CD4-positive, alpha-beta T cell treated with Interleukin-17A for 4 hours (primary cell): Measurements from ENCODE around the gene NOPCHAP1.
"Not testable (repeated sequence)": the region's sequence is repeated elsewhere in the genome, so short reads cannot be mapped to it uniquely, and the experiment has no call there.

Experiments used
- DNase-seq: peaks from one replicate; pipeline ENCODE4 v3.0.0-alpha.2; 2020; ENCODE audit warnings: mixed read lengths

NOPCHAP1 gene, protein sequence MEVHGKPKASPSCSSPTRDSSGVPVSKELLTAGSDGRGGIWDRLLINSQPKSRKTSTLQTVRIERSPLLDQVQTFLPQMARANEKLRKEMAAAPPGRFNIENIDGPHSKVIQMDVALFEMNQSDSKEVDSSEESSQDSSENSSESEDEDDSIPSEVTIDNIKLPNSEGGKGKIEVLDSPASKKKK

DNA sequence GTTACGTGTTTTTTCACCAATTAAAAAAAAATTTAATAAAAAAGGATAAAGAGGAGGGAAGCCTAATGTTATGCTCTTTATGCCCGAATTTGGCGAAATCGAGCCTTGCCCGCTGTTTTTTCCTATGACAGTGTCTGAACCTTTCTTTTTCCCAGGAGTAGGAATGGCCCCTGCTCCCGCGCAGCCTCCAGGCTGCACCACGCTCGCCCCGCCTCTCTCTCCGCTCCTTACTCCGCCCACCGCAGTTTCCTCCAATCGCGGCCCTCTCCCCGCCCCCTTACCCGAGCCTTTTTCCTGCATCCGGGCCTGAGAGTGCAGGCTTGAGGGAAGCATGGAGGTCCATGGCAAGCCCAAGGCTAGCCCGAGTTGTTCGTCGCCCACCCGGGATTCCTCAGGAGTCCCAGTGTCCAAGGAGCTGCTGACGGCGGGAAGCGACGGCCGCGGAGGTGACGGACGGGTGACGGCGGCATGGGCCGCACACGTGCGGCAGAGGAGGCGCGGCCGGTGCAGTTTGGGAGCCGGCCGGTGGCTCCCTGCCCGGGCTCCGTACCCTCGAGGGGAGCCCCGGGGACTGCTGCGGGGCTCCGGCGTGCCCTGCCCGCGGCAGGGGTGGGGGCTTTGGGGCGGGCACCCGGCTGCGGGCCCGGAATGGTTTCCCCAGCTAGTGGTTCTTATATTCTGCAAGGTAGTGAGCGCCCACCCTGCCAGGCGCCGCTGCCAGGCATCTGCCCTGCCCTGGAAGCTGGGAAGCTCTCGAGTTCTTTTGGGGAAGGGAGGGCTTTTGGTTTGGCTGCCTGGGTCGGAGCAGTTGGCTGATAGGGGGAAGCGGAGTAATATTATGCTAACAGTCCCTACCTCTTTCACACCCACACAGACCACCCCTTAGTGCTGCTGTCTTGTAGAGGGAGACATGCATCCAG, at the start of gene NOPCHAP1:
NOPCHAP1 (plus strand) TSS at position 295 of the 920 bp plus-strand sequence; CDS start at position 332, 37 bp downstream.
- peak; percentile 90 for DNase-seq

DNA sequence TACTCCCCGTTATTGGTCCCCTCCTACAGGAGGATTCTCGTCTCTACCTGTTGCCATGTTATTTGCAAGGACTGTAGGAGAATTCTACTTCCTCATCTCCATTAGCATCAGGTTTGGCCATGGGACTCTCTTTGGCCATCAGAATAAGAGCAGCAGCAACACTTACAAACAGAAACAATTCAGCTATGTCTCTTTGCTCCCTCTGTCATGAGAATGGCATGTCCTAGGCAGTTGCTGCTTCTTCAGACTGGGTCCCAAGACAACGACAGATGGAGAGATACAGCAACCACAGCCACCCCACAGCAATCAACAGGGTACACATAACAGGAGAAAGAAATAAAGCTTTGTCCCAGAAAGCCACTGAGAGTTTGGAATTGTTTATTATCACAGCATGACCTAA, 47.7 kb upstream of the NOPCHAP1 start:
- DNase-seq: no peak

DNA sequence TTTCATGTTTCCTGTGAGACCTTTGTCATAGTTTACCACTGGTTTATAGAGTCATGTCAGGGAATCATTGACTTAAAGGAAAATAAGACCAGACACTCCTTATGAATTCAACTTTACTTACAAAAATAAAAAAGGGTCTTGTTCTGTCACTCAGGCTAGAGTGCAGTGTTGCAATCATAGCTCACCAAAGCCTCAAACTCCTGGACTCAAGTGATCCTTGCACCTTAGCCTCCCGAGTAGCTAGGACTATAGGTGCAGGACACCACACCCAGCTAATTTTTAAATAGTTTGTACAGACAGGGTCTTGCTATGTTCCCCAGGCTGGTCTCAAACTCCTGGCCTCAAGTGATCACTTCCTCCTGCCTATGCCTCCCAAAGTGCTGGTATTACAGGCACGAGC, 47.0 kb upstream of the NOPCHAP1 start:
- DNase-seq: no peak

DNA sequence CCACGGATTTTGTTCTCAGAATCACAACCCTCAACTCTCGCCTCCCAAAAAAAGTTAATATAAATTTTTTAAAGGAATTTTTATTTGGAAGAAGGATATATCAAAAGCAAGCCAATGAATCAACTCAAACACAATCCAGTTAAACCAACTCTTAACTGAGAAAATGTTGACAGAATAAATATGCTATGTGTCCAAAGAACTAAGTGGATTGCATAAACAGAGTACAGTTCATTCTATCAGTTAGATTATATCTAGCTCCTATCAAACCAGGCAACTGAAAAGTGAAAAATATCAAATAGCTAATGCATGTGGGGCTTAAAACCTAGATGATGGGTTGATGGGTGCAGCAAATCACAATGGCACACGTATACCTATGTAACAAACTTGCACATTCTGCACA, 44.7 kb upstream of the NOPCHAP1 start:
- DNase-seq: no peak

DNA sequence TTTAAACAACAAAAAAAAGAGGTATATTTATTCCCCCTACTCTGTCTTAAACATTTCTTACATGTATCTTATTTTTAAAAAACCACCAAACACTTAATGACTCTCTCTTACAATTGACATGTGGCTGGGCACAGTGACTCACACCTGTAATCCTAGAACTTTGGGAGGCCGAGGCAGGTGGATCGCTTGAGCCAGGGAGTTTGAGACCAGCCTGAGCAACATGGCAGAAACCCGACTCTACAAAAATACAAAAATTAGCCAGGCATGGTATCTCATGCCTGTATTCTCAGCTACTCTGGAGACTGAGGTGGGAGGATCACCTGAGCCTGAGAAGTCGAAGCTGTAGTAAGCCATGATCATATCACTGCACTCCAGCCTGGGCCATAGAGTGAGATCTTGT, 44.0 kb upstream of the NOPCHAP1 start:
- DNase-seq: no peak

DNA sequence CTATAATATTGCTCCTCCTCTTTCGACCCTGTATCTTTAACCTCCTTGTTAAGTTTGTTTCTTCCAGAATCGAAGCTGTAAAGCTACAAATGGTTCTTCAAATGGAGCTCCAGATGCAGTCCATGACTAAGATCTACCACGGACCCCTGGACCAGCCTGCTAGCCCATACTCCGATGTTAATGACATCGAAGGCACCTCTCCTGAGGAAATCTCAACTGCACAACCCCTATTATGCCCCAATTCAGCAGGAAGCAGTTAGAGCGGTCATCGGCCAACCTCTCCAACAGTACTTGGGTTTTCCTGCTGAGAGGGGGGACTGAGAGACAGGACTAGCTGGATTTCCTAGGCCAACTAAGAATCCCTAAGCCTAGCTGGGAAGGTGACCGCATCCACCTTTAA, 42.7 kb upstream of the NOPCHAP1 start:
- DNase-seq: not testable (repeated sequence)

DNA sequence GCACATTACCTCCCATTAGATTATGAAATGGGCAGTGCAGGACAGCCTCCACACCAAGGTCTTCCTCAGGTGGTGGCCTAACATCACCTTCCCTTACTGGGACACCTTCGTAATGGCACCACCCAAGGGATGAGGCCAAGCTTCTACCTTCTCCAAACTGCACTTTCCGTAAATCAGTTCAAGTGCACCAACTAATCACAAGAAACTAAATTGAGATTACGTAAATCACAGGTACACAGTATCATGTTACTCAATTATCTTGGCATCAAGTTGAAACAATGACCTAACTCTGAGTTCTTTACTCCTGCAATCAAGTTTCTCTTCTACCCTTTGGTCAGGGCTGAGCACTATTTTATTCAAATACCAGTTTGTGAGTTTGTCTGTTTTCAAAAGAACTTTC, 41.9 kb upstream of the NOPCHAP1 start:
- DNase-seq: no peak

DNA sequence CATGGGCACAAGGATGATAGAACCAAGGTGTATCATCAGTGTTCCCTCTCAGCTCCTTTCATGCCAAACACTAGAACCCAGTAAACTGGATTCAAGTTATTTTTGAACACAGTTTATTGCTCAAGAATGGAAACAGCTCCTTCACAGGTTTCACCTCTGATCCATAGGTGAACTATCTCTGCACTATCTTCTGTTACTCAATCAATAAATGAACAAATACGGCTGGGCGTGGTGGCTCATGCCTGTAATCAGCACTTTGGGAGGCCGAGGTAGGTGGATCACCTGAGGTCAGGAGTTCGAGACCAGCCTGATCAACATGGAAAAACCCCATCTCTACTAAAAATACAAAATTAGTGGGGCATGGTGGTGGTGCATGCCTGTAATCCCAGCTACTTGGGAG, 37.4 kb upstream of the NOPCHAP1 start:
- DNase-seq: not testable (repeated sequence)

DNA sequence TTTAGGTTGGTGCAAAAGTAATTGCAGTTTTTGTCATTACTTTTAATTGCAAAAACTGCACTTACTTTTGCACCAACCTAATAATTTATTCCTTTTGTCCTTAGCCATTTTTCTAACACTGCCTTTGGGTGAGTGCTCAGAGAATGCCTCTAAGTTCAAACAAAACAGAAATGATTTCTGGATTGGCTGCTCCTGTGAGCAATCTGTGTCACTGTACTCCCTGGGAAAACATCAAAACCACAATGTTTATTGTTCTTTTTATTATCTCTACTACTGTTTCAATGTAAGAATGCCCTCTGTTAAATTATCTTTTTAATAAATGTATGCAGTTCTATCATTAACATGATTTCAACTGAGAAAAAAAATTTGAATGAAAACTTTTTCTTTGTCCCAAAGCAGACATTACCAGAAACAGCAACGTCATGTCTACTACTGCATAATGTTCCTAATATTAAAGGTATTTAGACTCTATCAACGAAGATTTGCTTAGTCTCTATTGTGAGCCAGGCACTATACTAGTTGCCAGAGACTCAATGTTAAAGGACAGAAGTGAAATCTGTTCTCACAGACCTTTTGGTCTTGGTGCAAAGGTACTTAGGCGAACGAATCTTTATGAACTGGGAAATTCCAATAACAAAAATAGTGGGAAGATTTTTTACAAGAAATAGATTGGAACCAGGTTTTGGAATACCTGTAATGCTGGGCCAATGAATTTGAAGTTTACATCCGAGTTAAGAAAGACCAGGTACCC, 34.2 kb upstream of the NOPCHAP1 start:
- no peak for DNase-seq

DNA sequence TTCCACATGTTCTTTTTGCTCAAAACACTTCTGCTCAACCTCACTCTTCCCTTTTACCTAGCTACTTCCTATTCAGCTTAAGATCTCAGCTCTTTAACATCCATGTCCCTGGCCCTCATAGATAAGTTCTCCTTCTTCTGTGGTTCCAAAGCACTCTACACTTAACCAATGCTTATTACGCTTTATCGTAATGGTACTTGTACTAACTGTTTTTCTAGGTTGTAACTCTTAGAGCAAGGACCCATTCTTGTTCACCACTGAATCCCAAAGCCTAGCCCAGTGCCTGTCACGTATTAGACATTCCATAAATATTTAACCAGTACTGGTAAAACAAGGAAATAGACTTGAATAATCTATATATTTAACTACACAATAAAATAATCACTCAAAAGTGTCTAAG, 33.3 kb upstream of the NOPCHAP1 start:
- no peak for DNase-seq

DNA sequence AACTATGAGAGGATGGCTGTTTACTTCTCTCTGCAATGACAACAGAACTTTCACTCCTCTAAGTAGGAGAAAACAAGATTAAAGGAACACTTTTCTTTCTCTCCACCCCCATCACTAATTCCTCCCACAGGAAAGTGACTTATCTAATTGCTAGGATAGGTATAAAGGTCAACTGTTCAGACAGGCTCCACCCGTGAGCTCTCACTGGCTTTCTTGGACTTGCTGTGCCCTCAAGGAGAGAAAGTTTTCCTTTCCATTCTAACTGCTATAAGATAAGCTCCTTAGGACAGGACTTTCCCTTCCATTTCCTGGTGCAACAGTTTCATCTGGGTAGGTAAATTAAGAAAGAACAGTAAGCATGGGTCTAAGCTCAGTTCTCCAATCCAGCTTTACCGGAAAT, 32.8 kb upstream of the NOPCHAP1 start:
- no peak for DNase-seq

DNA sequence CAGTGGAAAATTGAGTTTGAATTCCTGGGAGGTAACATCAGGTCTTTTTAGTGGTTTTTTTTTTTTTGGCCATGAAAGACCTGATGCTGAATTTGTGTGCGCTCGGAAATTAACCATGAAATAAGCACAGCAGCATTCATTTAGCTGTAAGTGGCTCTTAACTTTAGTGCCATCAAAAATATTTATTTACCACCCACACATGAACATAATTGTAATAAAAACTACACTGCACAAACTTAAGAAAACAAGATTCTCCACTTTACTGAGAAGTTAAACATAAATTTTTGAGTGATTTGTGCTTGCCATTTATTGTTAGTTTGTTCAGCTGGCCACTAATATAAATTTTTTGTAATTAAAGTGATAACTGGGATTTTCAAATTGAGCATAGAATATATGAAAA, 30.4 kb upstream of the NOPCHAP1 start:
- no peak for DNase-seq

DNA sequence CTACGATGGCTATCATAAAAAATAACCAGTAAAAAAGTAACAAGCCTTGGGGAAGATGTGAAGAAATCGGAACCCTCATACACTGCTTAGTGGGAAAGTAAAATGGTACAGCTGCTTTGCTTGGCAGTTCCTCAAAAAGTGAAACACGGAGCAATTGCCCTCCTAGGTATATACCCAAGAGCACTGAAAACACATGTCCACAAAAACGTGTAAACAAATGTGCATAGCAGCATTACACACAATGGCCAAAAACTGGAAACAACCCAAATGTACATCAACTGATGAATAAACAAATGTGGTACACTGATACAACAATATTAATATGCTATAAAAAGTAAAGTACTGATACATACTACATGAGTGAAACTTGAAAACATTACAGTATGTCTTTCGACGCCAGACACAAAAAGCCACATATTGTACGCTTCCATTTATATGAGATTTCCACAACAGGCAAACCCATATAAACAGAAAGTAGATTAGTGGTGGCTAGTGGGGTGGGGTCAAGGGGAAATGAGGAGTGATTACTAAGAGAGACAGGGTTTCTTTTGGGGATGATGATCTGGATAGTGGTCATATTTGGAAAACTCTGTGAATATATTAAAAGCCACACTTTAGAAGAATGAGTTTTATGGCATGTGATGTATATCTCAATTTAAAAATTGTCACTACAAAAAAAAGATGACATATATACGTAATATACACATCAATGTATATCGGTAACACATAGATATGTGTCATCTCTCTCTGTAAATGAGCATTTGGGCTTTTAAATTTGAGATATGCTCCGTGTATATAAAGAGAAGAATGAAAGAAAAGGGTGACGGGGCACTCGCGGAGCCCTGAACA, 29.0 kb upstream of the NOPCHAP1 start:
- DNase-seq: no peak

DNA sequence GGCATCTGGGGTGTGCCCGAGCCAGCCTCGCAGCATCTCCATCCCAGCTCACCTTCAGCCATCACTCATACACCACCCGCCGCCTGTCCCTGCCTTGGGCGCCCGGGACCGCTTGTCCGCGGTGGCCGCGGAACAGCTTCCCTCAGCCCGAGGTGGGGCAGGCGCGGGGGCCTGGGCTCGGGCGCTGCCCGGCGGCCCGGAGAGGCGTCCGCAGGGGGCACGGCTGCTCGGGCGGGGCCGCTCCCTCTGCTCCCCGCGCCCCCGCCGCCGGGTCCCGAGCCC, 28.5 kb upstream of the NOPCHAP1 start:
- DNase-seq: peak; percentile 54

DNA sequence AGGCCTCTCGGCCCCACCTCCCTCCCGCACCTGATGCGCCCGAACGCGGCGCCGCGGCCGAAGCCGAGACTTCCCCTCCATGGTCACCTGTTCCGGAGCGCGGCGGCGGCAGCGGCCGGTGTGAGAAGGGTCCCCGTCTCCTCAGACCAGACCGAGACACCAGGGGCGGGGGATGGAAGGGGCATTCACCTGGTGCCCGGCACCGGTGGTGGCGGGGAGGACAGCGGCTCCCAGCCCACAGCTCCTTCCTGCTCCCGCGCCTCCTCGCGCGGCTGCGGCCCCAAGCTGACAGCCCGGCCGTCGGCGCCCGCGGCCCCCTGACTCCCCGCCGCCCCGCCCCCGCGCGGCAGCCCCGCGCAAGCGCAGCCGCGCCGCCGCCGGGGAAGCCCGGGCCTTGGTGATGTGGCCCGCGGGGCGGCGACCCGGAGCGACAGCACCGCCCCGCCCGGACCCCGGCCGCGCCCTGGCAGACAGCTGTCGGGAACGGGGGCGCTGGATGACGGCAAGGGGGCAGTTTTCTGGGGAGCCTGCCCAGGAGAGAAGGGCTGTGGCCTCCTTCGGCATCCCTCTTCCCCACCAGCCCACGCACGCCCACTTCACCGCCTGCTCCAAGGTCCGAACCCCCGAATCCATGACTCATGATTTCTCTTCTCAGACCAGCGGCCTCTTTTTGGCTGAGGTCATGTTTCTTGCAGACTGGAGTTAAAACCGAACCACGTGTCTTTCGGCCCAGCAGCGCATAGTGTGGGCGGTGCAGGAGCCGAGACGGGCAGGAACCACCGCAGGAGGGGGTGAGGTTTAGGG, 27.9 kb upstream of the NOPCHAP1 start, which contains the start of gene SLC41A2:
SLC41A2 (minus strand) TSS at position 290 of the 804 bp plus-strand sequence. CDS start 29,763 bp downstream, outside the sequence.
- DNase-seq: peak; percentile 84

DNA sequence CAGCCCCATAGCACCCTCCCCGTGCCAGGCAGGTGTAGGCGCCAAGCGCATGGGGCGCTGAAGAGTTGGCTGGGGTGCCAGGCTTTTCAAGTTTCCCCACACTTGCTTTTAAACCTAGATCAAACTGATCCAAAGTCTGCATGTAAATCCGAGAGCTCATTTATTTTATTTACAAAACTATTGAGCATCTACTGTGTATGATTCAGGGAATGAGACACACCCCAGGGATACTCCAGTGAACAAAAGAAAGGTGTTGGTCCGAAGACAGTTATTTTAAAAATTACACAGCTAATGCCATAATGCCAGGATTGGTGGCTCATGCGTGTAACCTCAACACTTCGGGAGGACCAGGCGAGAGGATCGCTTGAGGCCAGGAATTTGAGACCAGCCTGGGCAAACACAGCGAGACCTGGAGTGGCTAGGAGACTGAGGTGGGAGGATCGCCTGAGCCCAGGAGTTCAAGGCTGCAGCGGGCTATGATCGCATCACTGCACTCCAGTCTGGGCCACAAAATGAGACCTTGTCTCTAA, 27.2 kb upstream of the NOPCHAP1 start:
- no peak for DNase-seq

DNA sequence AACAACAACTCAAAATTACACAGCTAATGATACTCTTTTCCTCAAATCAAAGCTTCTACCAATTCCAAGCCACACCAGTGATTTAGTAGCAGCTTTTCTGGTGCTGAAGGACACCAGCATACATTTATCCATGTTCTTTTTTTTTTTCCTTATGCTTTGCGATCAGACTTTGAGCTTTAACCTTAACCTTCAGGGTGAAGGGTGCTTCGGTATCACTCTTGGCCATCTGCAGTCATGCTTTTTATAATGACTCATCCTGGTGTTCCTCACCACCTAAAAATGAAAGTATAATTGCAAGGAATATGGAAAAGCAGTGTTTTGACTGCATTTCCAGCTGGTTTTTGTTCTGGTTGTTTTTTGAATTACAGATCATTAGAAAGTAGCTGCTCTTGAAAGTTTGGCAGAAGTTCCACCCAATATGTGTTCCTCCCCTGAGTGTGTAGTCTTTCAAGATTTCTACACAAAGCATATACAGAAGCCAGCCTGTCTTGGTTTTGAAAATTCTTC, 26.7 kb upstream of the NOPCHAP1 start:
- no peak for DNase-seq

DNA sequence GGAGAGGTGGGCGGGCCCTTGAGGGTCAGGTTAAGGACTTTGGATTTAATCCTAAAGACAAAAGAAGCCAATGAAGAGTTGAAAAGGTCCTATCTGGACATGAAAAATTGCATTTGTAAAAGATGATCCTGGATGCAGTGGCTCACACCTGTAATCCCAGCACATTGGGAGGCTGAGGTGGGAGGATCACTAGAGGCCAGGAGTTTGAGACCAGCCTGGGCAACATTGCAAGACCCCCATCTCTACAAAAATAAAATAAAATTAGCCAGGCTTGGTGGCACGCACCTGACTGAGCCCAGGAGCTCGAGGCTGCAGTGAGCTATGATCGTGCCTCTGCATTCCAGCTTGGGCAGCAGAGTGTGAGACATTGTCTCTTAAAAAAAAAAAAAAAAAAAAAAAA, 25.7 kb upstream of the NOPCHAP1 start:
- no peak for DNase-seq

DNA sequence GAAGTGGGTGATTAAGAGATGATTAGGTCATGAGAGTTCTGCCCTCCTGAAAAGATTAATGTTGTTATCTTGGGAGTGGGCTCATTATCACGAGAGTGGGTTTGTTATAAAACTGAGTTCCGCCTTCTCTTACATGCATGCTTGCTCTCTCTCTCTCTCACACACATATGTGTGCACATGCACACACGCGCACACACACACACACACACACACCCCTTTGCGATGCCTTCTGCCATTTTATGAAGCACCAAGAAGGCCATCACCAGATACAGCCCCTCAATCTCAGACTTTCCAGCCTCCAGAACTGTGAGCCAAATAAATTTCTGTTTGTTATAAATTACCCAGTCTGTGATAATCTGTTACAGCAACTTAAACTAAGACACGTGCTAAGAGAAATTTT, 22.4 kb upstream of the NOPCHAP1 start:
- DNase-seq: no peak

DNA sequence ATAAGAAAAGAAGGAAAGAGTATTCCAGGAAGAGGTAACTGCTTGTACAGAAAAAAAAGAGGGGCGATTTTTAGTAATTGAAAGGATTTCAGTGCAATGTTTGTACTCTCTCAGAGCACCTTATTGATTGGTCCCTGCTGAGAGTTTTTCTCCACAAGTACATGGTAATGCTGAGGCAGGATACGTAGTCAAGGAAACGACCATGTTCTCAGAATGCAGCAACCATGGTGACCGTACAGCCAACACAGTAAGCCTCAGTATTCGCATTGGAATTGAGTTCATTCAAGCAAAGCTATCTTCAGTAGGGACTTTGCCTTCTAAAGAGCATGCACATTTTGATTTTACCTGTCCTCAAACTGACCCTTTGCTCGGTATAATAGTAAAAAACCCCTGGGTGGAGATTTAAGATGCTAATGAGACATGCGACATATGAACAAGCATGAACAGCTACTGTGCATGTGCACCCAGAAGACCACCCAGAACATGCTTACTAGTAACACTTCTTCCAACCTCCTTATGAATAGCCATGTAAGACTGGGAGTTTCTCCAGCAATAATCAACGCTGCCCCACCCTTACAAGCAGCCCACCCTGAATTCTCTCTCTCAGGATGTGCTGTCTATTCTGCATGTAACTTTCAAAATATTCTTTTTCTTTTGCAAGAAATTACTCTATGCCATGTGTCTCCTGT, 21.8 kb upstream of the NOPCHAP1 start:
- DNase-seq: no peak

DNA sequence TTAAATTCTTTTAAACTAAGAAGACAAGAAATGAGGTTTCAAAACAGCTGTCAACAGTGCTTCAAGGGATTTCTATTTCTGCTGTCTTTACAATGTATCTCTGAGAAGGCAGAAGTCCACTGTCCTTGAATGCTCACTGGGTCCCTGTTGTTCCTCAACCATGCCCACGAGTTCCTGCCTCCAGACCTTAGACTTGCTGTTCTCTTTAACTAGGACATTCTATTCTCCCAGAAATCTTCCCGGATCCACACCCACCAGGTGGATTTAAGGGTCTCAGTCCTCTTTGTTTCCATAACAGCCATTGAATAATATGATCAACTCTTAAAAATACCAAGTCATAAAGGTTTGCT, 21.3 kb upstream of the NOPCHAP1 start:
- no peak for DNase-seq
